ENCODE measurements around the gene ARID5B.

The ARID5B gene

GRCh38 chr10:62039954-62040353 is 138.5 kb downstream of the ARID5B start:
- no peak for DNase-seq

- no peak for DNase-seq
These were observed 139.4 kb downstream of the ARID5B start for GRCh38 chr10:62040881-62041280.

DNA sequence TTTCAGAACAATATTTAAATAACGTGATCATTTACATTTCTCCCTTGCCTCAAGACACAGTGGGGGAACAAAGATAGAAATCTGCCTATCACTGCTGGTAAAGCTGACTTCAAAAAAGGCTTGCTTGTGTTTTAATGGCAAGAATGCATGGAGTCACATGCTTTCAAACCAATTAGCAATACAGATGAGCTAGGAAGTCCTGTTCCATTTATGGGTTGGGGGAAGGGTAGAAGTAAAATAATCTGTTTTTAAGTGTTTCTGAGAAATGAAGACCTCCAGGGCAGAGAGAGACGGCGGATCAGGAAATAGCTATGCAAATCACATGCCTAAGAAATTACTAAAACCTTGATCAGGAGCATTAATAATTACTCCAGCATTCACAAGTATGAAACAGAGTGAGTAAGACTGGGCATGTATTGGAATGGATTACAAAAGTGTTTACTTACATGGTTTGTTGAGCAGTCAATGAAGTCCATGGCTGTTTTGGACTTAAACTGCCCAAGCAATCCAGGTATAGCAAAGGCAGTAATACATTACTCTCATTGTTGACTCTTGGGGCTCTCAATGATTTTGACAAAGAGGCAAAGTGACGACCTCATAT is 142.0 kb downstream of the ARID5B start:
- no peak for DNase-seq

- no peak for DNase-seq
These were observed 143.1 kb downstream of the ARID5B start for GRCh38 chr10:62044566-62044965.

- DNase-seq, result no peak
These were observed 144.4 kb downstream of the ARID5B start for GRCh38 chr10:62045765-62046521.

DNA sequence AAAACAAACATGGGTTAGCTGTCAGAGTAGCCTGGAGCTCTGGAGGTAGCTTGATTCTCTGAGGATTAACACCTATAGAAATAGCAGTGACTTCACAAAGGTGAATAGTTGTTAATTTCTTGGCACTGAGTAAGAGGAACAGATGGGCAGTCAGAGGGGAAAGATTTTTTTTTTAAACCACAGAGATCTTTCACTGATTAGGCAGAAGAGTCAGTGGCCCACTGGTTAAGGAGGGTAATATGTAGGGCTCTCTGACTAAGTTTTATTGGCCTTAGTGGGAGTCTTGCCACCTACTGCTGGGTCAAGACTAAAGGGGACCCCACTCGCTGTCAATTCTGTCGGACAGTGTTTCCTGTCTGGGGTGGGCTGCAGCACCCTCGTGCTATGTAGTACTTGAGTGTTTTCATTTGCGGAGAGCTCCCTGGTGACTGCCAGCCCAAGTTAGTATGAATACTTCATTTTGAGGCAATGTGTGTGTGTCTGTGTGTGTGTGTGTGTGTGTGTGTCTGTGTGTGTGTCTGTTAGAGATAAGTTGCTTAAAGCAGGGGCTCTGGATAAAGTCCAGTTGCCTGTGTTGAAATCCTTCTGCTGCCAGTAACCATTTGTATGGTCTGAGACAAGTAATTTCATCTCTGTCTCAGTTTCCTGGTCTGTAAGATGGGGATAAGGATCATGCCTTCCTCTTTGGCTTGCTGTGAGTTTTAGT is 145.2 kb downstream of the ARID5B start:
- DNase-seq, result peak; percentile 33 to 54

GRCh38 chr10:62047228-62047892 is 145.9 kb downstream of the ARID5B start:
- no peak for DNase-seq

GRCh38 chr10:62047960-62048383 is 146.5 kb downstream of the ARID5B start:
- DNase-seq, result peak; percentile 48 to 68

- DNase-seq, result no peak
These were observed 147.0 kb downstream of the ARID5B start for GRCh38 chr10:62048470-62048869.

DNA sequence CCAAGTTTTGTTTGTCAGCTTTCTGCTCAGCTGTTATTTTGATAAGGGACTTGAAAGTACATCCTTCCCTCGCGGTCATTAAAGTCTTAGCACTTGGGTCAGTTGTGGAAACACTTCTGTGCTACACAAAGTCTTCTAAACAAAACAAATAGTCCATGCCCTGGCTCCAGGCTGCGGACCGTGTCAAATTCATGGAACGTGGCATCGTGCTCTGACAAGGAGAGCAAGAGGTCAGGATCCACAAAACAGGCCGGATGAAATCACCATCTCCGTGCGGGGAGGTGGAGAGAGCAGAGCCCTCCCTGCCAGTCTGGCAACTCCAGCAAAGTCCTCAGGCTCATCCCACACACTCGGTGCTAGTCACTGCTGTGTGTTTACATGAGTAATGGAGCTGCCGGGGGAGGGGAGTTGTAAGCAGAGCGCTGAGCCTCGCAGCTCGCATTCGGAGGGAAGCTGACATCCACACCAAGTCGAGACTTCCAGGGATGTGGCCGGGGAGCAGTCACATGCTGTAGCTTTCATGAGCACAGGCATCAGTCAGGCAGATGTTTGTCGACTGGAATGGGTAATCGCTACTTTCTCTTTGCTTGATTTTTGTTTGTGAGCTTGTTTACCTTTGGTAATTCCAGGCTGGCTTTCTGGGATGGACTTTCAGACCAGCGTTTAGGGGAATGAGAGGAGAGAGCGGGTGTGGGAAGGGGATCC is 147.6 kb downstream of the ARID5B start:
- DNase-seq, result peak; percentile 80 to 86

DNA sequence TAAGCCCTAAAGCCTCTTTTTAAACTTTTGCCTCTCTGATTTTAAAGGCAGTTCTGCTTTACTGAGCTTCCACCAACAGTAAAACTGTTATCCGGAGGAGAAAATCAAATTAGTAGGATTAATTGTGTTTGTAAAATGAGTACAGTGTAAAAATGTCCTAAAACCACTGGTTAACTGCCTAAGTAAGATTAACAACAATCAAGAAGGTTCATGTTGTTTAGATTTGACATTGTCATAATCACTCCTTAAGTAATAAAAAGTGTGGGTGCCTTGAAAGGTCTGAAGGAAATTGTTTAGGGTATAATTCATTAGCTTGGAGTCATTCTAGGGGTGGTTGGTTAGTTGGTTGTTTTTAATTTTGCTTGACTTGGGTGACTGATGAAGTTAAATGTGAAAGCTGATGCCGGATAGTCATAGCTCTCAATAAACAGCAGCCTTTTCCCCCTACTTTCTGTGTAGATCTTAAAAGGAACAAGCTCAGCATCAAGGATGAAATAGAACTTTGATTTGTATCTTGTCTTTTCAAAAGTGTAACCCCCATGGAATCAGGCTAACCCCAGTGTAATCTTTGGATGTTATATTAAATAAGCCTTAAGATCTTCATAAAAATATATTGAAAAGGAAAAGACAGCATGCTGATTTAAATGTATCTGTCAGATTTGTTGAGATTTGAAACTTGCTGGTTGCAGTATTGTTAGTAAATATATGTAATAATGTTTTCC is 148.3 kb downstream of the ARID5B start:
- DNase-seq, result no peak

DNA sequence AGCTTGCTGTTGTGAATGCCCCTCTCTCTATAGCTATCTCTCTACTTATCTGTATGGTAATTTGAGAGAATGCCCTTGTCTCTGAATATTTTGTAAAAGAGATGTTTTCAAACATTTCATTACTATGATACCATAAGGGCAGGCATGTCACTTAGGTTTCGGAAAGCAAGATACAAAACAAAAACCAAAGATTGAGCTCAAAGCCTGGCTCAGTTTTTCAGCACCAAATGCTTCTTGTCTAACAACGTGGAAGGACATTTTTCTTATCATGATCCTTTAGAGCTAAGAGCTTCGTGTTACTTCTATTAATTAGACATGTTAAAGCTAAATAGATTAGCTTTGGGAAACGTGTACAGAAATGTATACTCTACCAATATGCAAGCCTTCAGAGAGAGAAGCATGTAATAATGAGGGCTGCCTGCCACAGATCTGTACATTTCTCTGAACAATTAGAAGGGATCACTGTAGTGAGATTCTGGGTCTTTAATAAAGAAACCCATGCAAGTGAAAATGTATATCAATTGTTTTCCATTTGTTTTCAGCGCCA is 148.9 kb downstream of the ARID5B start:
- DNase-seq, result no peak

- DNase-seq, result peak; percentile 74 to 82
These were observed 149.5 kb downstream of the ARID5B start for GRCh38 chr10:62050893-62051433.

DNA sequence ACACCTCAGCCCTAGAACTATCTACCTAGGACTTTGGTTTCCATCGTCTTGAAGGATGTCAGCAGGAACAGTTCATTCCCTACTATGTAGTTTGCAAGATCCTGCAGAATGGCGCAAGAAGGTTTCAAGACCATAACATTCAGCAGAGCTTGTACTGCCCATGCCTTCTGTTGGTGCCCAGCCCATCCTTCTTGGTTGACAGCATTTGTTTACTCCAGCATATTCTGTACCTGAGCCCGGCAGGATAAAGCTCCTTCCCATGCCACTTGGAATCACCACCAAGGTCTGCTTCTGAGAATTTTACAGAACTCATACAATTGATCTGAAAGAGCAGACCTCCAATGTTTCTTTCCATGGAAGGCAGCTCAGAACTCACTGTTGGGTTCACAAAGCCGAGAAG is 150.8 kb downstream of the ARID5B start:
- DNase-seq, result no peak

DNA sequence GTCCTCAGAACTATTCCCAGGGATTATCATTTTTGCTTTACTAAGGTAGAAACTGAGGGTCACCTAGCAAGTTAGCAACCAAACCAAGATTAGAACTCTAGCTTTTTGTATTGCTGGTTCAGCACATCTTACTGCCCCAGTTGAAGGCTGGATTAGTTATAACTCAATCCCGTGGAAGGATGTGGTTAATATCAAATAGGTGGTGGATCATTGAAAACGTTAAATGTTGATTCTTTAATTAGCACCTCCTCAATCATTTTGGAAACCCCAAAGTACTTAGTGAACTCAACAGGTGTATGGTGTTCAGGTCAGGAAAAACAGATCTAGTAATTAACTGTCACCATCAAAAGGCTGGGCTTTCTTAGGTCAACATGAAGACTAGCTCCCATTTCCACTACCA is 152.4 kb downstream of the ARID5B start:
- no peak for DNase-seq

- DNase-seq, result no peak
These were observed 152.9 kb downstream of the ARID5B start for GRCh38 chr10:62054408-62054807.

DNA sequence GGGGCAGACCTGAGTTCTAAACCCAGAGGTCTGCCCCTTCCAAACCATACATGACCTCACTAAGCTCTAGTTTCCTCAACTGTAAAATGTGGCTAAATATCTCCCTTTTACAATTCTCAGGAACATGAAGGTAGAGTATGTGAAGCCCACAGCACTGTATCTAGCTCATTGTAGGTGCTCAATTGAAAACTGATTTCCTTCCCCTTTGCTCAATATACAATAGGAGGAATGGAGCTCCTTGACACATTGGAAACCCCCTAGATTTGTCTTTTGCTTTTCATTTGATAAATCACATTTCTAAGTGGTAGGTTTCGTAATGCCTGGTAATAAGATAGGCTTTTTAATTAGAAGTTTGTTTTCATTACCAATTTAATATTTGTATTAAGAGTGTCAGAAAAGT is 153.3 kb downstream of the ARID5B start:
- no peak for DNase-seq

- no peak for DNase-seq
These were observed 154.7 kb downstream of the ARID5B start for GRCh38 chr10:62056219-62056618.

- no peak for DNase-seq
These were observed 155.2 kb downstream of the ARID5B start for GRCh38 chr10:62056698-62057097.

GRCh38 chr10:62057359-62057758 is 155.9 kb downstream of the ARID5B start:
- DNase-seq, result no peak

- DNase-seq, result no peak
These were observed 156.4 kb downstream of the ARID5B start for GRCh38 chr10:62057850-62058249.

DNA sequence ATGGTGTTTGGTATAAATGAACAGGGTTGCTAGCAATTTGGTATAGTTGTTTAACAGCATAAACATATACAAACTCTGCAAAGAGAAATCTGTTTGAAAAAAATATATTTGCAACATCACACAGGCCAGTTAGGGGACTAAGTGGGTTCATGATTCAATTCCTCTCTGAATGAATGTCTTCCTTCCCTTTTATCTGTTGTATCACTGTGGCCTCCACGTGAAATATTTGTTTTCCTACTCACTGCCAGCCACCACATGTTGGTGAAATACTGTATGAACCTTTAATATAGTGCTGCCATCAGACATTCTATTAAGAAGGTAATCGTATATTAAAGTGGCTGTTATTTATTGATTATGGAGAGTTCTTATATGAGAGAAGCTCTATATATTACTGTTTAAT is 157.0 kb downstream of the ARID5B start:
- no peak for DNase-seq
